ENCODE results near the gene NPDC1.

DNA sequence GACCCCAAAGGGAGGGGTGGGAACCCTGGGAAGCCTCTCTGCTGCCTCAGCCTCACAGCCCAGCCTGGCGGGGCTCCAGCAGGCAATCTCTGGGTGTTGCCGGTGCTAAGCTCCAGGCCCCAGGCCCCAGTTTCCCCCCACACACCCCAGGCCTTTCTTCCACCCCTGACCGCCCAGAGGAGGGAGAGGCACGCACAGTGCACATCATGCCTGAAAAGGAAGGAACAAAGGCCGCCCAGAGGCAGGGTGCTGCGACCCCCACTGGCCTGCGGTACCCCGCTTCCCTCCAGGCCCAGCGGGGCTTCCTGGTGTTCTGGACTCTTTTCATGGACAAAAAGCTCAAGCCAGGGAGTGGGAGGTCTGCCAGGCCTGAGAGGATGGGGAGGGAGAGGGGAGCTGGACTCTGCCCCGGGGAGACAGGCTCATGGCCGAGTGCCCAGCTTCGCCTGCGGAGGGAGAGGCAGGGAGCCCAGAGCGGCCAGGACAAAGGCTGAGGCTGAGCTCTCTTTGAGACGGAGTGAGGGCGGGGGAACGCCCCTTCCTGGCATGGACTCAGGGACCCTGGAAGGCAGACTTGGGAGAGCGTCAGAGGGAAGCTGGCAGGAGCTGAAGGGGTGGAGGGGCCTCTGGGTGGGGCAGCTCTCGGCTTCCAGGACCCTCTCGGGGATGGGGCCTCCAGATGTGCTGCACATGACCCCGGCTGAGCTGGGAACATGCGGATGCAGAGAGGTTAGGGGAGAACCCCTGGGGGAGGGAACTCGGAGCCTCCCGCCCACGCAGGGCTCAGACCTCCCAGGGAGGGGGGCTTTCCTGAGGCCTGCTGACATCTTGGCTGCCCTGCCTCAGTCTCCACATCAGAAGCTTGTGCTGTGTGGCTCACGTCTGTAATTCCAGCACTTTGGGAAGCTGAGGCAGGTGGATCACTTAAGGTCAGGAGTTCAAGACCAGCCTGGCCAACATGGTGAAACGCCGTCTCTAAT lies 9.7 kb upstream of the NPDC1 start:
- no peak for TF ChIP-seq EZH2 (IDR thresholded peaks at IDR 0.05; ENCODE audit: borderline replicate concordance, low read depth, low read length, poor library complexity, severe bottlenecking)
- TF ChIP-seq, protein P1, sequence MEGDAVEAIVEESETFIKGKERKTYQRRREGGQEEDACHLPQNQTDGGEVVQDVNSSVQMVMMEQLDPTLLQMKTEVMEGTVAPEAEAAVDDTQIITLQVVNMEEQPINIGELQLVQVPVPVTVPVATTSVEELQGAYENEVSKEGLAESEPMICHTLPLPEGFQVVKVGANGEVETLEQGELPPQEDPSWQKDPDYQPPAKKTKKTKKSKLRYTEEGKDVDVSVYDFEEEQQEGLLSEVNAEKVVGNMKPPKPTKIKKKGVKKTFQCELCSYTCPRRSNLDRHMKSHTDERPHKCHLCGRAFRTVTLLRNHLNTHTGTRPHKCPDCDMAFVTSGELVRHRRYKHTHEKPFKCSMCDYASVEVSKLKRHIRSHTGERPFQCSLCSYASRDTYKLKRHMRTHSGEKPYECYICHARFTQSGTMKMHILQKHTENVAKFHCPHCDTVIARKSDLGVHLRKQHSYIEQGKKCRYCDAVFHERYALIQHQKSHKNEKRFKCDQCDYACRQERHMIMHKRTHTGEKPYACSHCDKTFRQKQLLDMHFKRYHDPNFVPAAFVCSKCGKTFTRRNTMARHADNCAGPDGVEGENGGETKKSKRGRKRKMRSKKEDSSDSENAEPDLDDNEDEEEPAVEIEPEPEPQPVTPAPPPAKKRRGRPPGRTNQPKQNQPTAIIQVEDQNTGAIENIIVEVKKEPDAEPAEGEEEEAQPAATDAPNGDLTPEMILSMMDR (conservative IDR thresholded peaks at IDR 0.05; ENCODE audit: low read depth, low read length) = no peak

Measured in A673 (cell line).